NCI-H2107 treated with DMSO at 0.1 percent for 48 hours (cell line): ENCODE measurements around the gene SHFL.

Experiments used
- DNase-seq: peaks from one replicate; lab custom pipeline; 2025; ENCODE audit not compliant: unreplicated experiment; lab: John Stamatoyannopoulos, UW

SHFL gene

GRCh38 chr19:10107817-10108367 is 21.8 kb downstream of the SHFL start:
- DNase-seq = no peak

- no peak for DNase-seq
Observed at GRCh38 chr19:10109528-10109927, 23.4 kb downstream of the SHFL start.

- DNase-seq = no peak
Observed at GRCh38 chr19:10110076-10110971, 24.2 kb downstream of the SHFL start.

GRCh38 chr19:10110972-10111317 is 24.8 kb downstream of the SHFL start:
- no peak for DNase-seq

GRCh38 chr19:10111405-10111811 is 25.3 kb downstream of the SHFL start, which contains the start of gene P2RY11:
Gene P2RY11, plus strand, starts transcription at chr19:10111693. Its CDS starts 29 bp downstream, at chr19:10111722.
- no peak for DNase-seq

GRCh38 chr19:10112037-10112761 is 26.1 kb downstream of the SHFL start:
- DNase-seq = no peak

- DNase-seq = no peak
Observed at GRCh38 chr19:10112895-10113591, 26.9 kb downstream of the SHFL start.

- DNase-seq = no peak
Observed at GRCh38 chr19:10113592-10113963, 27.5 kb downstream of the SHFL start.

GRCh38 chr19:10113964-10114650 is 28.0 kb downstream of the SHFL start:
- DNase-seq = no peak

GRCh38 chr19:10114651-10115391 is 28.7 kb downstream of the SHFL start:
- DNase-seq = no peak

- DNase-seq = no peak
Observed at GRCh38 chr19:10115392-10116084, 29.4 kb downstream of the SHFL start.

GRCh38 chr19:10116085-10116865 is 30.2 kb downstream of the SHFL start:
- peak; percentile 4 for DNase-seq

GRCh38 chr19:10116866-10117616 is 30.9 kb downstream of the SHFL start:
- no peak for DNase-seq

- DNase-seq = no peak
Observed at GRCh38 chr19:10118960-10119359, 32.8 kb downstream of the SHFL start.

GRCh38 chr19:10120538-10121189 is 34.5 kb downstream of the SHFL start:
- DNase-seq = no peak

GRCh38 chr19:10122045-10122444 is 35.9 kb downstream of the SHFL start:
- no peak for DNase-seq

- no peak for DNase-seq
Observed at GRCh38 chr19:10124429-10124828, 38.3 kb downstream of the SHFL start.
